Prostate gland (tissue), 2 donors: ENCODE measurements around the gene MAPK14.

ENCODE experiments used
- CTCF ChIP-seq, 4 experiments: fragments of 200-600 bp in 2 of 4; fragments of 450-650 bp in 2 of 4; sonication (generic) in 2 of 4; IDR thresholded peaks; 1 replicate in 3 of 4; 2 replicates in 1 of 4; pipeline ENCODE4 v1.5.1; 2016 to 2019; ENCODE audit warnings: antibody characterized with exemption in 4 of 4, mild to moderate bottlenecking in 2 of 4, moderate library complexity in 2 of 4
- POLR2AphosphoS5 ChIP-seq: sonication (generic); formaldehyde crosslinking; IDR thresholded peaks from one replicate; pipeline ENCODE4 v1.6.1; 2017; ENCODE audit warnings: antibody characterized with exemption

- no peak for TF ChIP-seq CTCF (IDR thresholded peaks at IDR 0.05)
- TF ChIP-seq POLR2AphosphoS5: no peak
These were observed 114.4 kb downstream of the MAPK14 start for GRCh38 chr6:36141961-36142360.
